DND-41 (cell line): ENCODE data around the gene EPHA1.

Experiments
- ATAC-seq: fragments of 200-7000 bp; cut with Tn5 transposase; 3 replicates; pipeline ENCODE4 v1.9.1; 2021; ENCODE audit warnings: low read depth; ENCODE audit not compliant: insufficient read depth
- DNase-seq: peaks from one replicate; pipeline ENCODE4 v3.0.0-alpha.2; 2020
- H2AFZ ChIP-seq: 2 replicates; pipeline ENCODE4 v1.6.0; 2012; ENCODE audit warnings: low read depth, low read length
- H3K27ac ChIP-seq: 2 replicates; pipeline ENCODE4 v1.5.1; 2012; ENCODE audit warnings: low read length, inconsistent platforms
- H3K27me3 ChIP-seq: fragments of 200-600 bp; sonication (generic); 2 replicates; pipeline ENCODE4 v1.6.0; 2012; ENCODE audit warnings: low read length, mild to moderate bottlenecking, inconsistent platforms; ENCODE audit not compliant: insufficient read depth, poor library complexity
- H3K36me3 ChIP-seq: 2 replicates; pipeline ENCODE4 v1.5.1; 2012; ENCODE audit warnings: low read length, inconsistent platforms; ENCODE audit not compliant: insufficient read depth
- H3K4me1 ChIP-seq: 2 replicates; pipeline ENCODE4 v1.5.1; 2012; ENCODE audit warnings: mild to moderate bottlenecking, low read length; ENCODE audit not compliant: insufficient read depth
- H3K4me2 ChIP-seq: 2 replicates; pipeline ENCODE4 v1.6.0; 2012; ENCODE audit warnings: mild to moderate bottlenecking, moderate library complexity, low read length, inconsistent platforms; ENCODE audit not compliant: insufficient read depth
- H3K4me3 ChIP-seq, 2 experiments: fragments of 200-600 bp in 1 of 2; shearing (Covaris generic) in 1 of 2; 2 replicates each; pipeline ENCODE4 v1.5.1; 2012 to 2016; ENCODE audit warnings: inconsistent platforms in 2 of 2, low read length in 2 of 2, mild to moderate bottlenecking in 2 of 2, low read depth in 1 of 2, moderate library complexity in 1 of 2
- H3K79me2 ChIP-seq: 2 replicates; pipeline ENCODE4 v1.6.0; 2012; ENCODE audit warnings: low read length, inconsistent platforms; ENCODE audit not compliant: insufficient read depth
- H3K9ac ChIP-seq: 2 replicates; pipeline ENCODE4 v1.6.0; 2012; ENCODE audit warnings: low read depth, mild to moderate bottlenecking, inconsistent platforms, low read length, moderate library complexity
- H3K9me3 ChIP-seq: 2 replicates; pipeline ENCODE4 v1.5.1; 2012; ENCODE audit warnings: low read length, moderate library complexity, mild to moderate bottlenecking, inconsistent platforms; ENCODE audit not compliant: insufficient read depth, severe bottlenecking
- H4K20me1 ChIP-seq: 2 replicates; pipeline ENCODE4 v1.6.0; 2012; ENCODE audit warnings: low read length; ENCODE audit not compliant: insufficient read depth
- CTCF ChIP-seq: IDR thresholded peaks from 2 replicates; pipeline ENCODE4 v1.5.1; 2012; ENCODE audit warnings: borderline replicate concordance, low read length, moderate library complexity, mild to moderate bottlenecking; ENCODE audit not compliant: poor library complexity, severe bottlenecking; ENCODE audit errors: extremely low read depth
- EZH2 ChIP-seq: IDR thresholded peaks from 3 replicates; pipeline ENCODE4 v1.6.1; 2012; ENCODE audit warnings: borderline replicate concordance, low read depth, mild to moderate bottlenecking, moderate library complexity, low read length, inconsistent platforms; ENCODE audit not compliant: severe bottlenecking

EPHA1 gene

GRCh38 chr7:143356414-143357050 lies 52.1 kb downstream of the EPHA1 start:
- no peak for TF ChIP-seq CTCF
- TF ChIP-seq EZH2: no peak
- ATAC-seq (no peak), DNase-seq (no peak)
- Histone ChIP-seq H2AFZ (no peak overlapping the region), H4K20me1 (no peaks in the 10 kb centered on the region; the same call in 1 of the 2 replicates), H3K36me3 (no peaks in the 10 kb centered on the region), H3K9ac (no peak overlapping the region), H3K4me2 (no peak overlapping the region), H3K4me1 (no peaks in the 10 kb centered on the region), H3K9me3 (no peaks in the 10 kb centered on the region), H3K27me3 (peaks cover 27% of the 10 kb centered on the region), H3K79me2 (no peaks in the 10 kb centered on the region), H3K4me3 (no peak overlapping the region), H3K27ac (no peak overlapping the region)

GRCh38 chr7:143355450-143356385 lies 52.9 kb downstream of the EPHA1 start:
- TF ChIP-seq CTCF (peak; percentile 36), EZH2 (no peak)
- H3K9ac ChIP-seq: no peak overlapping the region
- peak; percentile 29; the same call in 1 of the 3 replicates for ATAC-seq

GRCh38 chr7:143354965-143355364 lies 53.7 kb downstream of the EPHA1 start:
- Histone ChIP-seq H3K79me2 (no peaks in the 10 kb centered on the region), H2AFZ (no peak overlapping the region), H3K4me2 (no peak overlapping the region), H3K4me3 (no peak overlapping the region), H3K9me3 (no peaks in the 10 kb centered on the region), H4K20me1 (no peaks in the 10 kb centered on the region; the same call in 1 of the 2 replicates), H3K36me3 (no peaks in the 10 kb centered on the region), H3K27me3 (peaks cover 13% of the 10 kb centered on the region), H3K4me1 (no peaks in the 10 kb centered on the region), H3K27ac (no peak overlapping the region), H3K9ac (no peak overlapping the region)
- TF ChIP-seq CTCF (no peak), EZH2 (no peak)
- no peak for DNase-seq
- ATAC-seq: no peak

More at GRCh38 chr7:143355450-143356385, 52.9 kb downstream of the EPHA1 start:
- Histone ChIP-seq H3K4me2 (no peak overlapping the region), H3K27ac (no peak overlapping the region), H2AFZ (no peak overlapping the region), H3K36me3 (no peaks in the 10 kb centered on the region), H3K9me3 (no peaks in the 10 kb centered on the region), H3K79me2 (no peaks in the 10 kb centered on the region), H3K4me1 (no peaks in the 10 kb centered on the region), H4K20me1 (no peaks in the 10 kb centered on the region; the same call in 1 of the 2 replicates), H3K27me3 (peaks cover 20% of the 10 kb centered on the region), H3K4me3 (no peak overlapping the region)
- DNase-seq: no peak
